Choroid plexus epithelial cell (primary cell): Measurements from ENCODE around the gene SLC15A2.

Source experiments
- DNase-seq: peaks from one replicate; pipeline ENCODE4 v3.0.0-alpha.2; 2010; ENCODE audit warnings: low read depth
- H3K4me3 ChIP-seq: 2 replicates; pipeline ENCODE4 v1.5.1; 2011; ENCODE audit warnings: low read depth, mild to moderate bottlenecking, control low read depth, low read length, moderate library complexity
- TF ChIP-seq, protein P1 (sequence below): conservative IDR thresholded peaks from 2 replicates; pipeline ENCODE4 v1.5.1; 2011; ENCODE audit warnings: low read depth, mild to moderate bottlenecking, control low read depth, inconsistent platforms, low read length, moderate library complexity

The SLC15A2 gene

GRCh38 chr3:121951291-121951919, 57.2 kb downstream of the SLC15A2 start:
- TF ChIP-seq, protein P1, sequence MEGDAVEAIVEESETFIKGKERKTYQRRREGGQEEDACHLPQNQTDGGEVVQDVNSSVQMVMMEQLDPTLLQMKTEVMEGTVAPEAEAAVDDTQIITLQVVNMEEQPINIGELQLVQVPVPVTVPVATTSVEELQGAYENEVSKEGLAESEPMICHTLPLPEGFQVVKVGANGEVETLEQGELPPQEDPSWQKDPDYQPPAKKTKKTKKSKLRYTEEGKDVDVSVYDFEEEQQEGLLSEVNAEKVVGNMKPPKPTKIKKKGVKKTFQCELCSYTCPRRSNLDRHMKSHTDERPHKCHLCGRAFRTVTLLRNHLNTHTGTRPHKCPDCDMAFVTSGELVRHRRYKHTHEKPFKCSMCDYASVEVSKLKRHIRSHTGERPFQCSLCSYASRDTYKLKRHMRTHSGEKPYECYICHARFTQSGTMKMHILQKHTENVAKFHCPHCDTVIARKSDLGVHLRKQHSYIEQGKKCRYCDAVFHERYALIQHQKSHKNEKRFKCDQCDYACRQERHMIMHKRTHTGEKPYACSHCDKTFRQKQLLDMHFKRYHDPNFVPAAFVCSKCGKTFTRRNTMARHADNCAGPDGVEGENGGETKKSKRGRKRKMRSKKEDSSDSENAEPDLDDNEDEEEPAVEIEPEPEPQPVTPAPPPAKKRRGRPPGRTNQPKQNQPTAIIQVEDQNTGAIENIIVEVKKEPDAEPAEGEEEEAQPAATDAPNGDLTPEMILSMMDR: no peak
- H3K4me3 ChIP-seq: no peak overlapping the region
- DNase-seq: peak; percentile 5

DNA sequence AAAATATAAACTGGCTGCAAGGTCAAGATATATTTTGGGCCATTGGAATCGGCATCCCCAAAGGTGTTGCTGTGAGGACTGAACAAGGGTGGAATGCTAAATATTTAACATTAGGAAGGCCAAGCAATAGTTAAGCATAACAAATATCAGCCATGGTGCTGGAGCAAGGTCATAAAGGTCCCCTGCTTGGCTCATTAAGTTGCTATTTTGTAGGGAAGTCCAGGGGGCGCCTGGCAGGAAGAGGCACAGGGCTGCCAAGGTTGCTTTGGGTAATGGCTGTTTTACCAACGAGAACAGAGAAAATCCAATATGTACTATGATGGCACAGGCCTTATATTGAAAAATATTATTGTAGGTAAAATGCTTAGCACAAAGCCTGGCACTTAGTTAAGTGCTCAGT, 62.2 kb downstream of the SLC15A2 start:
- DNase-seq: no peak
- TF ChIP-seq, protein P1: no peak
- no peak overlapping the region for H3K4me3 ChIP-seq

DNA sequence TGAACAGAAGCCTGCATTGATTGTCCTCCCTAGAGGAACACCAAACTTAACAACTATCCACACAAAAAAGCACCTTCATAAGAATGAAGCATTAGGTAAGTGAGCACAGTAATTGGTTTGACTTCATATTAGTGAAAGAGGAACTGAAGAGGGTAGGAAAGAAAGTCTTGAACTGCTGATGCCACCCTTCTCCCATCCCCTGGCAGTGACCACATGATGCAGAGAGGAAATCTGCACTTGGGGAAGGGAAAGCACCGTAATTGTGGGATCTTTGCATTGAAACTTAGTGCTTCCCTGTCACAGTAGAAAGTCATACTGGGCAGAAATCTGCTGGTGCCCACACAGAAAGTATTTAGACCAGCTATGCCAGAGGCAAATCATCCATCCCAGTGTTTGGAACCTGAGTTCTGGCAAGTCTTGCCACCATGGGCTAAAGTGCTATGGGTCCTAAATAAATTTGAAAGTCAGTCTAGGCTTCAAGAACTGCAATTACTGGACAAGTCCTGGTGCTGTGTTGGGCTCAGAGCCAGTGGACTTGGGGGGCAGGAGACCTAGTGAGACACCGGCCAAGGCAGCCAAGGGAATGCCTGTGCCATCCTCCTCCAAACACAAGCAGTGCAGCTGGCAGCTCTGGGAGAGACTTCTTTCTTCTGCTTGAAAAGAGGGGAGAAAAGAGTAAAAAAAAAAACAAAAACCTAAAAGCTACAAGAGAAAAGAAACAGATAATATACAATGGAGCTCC, 63.6 kb downstream of the SLC15A2 start:
- H3K4me3 ChIP-seq: no peak overlapping the region
- no peak for DNase-seq
- TF ChIP-seq, protein P1: no peak

- no peak overlapping the region for H3K4me3 ChIP-seq
- TF ChIP-seq, protein P1: no peak
- DNase-seq: no peak
Measured at GRCh38 chr3:121958801-121959200, 64.6 kb downstream of the SLC15A2 start.

- TF ChIP-seq, protein P1: no peak
- DNase-seq: no peak
- H3K4me3 ChIP-seq: no peak overlapping the region
Measured at GRCh38 chr3:121961283-121961682, 67.1 kb downstream of the SLC15A2 start.

- no peak for DNase-seq
- TF ChIP-seq, protein P1: no peak
- no peak overlapping the region for H3K4me3 ChIP-seq
Measured at GRCh38 chr3:121962443-121962842, 68.2 kb downstream of the SLC15A2 start.

DNA sequence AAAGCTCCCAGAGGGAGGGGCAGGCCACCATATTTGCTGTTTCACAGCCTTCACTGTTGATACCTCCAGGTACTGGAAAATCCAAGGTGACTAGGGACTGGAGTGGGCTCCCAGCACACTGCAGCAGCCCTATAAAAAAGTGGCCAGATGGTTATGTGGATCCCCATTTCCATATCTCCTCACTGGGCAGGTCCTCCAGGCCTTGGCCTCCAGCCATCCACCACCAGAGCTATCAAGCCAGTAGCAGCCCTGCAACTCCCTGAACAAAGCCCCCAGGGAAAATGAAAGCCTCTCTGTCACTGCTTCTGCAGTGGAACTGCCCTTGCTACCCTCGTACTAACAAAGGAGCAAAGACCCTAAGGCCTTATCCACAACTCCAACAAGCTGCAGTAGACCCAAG, 69.4 kb downstream of the SLC15A2 start:
- TF ChIP-seq, protein P1: no peak
- DNase-seq: no peak
- H3K4me3 ChIP-seq: no peak overlapping the region
